Inflammatory macrophage treated with lipopolysaccharide for 1 hour (primary cell): ENCODE results near the gene AP1G1.
"Not testable (repeated sequence)": the region's sequence is repeated elsewhere in the genome, so short reads cannot be mapped to it uniquely, and the experiment has no call there.

Experiments used
- DNase-seq, 2 donors: peaks; one replicate each; pipeline ENCODE4 v3.0.0-alpha.2; 2020 to 2022

AP1G1 gene

DNA sequence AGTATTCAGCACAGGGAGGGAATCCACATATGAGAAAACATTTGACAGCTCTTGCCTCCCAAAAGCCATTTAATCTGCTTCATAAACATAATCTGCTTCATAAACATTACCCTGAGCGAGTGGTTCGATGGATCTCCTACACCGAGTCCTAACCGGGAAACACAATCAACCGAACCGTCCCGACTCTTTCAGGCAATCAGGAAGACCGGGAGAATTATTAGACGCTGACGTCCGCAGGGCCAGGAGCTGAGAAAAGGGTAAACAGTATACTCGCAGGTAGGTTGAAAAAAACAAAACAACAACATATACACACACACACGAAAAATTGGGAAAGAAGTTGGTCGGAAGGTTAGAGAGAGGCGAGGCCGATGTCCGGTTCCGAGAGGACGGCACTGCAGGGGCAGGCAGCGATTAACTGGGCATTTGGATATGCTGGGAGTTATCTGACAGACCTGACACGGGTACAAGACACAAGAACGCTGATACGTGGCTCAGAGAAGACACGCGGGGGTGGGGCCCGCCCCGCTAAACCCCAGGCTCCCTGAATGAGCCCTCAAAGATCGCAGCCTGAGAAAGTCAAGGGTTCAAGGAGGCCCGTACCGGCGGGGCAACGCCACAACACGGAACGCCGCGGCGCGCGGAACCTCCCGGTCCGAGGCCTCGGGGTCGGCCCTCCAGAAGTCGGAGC lies 585 bp downstream of the AP1G1 start:
- DNase-seq = peak; percentile 50 to 58

DNA sequence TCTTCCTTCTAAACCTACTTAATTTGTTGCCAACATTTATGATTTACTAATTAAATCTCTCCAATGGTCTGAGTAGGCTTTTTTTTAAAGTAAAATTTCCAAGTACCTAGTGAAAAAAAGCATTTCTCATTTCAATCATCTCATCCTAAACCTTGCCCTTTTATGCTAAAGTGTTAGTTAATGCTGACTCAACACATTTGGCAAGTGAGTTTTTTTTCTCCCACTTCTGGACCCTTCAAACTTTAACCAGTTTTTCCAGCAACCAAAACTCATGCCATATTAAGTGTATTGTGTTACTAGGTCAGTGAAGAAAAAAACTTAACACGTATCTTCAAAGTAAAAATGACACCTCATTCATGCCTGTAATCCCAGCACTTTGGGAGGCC lies 5.3 kb downstream of the AP1G1 start:
- DNase-seq = no peak

DNA sequence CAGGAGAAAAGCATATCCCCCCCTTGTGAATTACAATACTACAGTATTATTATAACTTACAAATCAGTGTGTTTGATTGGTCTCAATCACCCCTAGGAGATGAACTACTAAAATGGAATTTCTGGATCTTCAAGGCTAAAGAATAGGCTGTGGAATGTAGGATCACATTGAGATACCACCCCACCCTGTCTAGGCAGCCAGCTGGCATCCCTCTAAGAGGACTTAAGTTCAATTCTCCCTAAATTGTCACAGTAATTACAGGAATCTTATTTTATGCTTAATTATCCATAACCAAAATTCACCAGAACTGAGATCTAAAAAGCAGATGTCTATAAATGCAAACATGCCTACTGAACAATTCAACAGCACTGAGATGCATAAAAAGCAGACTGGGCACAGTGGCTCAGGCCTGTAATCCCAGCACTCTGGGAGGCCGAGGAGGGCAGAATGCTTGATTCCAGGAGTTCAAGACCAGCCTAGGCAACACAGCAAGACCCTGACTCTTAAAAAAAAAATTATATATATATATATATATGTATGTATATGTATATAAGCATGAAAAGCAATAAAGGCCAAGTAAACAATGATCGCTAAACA lies 12.0 kb downstream of the AP1G1 start:
- DNase-seq = no peak

DNA sequence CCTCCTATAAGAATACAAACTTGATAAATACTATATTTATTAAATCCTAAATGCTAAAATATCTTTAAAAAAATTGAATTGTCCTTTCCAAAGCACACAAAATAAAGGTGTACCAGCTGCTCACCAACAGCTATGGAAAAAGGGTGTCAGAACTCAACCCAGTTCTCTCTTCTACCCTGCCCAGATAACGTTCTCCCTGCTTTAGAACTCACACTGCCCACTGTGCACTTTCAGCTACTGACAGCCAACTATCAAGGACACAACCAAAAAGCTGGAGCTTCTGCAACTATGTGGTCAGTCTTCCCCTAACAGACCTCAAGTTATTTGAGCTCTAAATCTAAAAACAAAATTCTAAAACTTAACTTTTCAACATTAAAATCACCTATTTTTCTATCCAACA lies 13.7 kb downstream of the AP1G1 start:
- no peak for DNase-seq

DNA sequence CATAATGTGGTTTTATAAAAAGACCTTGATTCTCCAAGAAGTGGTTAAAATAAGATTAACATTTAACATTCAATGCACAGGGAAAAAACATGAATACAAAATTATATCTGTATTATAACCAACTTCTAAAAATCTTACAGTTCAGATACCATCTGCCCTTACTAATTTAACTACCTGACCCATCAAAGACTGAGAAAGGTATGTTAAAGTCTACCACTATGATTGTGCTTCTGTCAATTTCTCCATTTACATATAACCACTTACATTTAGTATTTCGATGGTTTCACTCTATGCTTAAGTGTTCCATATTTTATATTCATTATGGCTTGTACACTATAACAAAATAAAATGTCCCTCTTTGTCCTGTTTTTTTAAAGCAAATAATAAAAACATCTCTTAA lies 14.6 kb downstream of the AP1G1 start:
- DNase-seq = no peak

DNA sequence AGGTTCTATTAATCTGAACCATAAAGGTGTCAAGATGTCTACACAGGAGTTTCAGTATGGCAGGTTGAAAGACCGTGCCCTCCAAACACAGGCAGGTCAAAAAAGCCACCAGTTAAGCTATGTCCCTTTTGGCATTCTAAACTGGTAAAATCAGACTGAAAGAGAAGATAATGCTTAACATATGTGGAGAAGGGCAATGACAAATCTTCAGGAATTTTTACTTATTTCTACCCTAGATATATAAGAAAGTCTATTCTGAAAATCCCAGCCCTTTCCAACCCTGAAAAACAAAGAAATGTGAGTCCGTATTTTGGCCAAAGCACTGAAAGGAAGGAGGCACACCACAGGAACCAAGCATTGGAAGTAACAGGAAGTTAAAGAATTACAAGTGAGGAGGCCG lies 16.5 kb downstream of the AP1G1 start:
- DNase-seq = no peak

DNA sequence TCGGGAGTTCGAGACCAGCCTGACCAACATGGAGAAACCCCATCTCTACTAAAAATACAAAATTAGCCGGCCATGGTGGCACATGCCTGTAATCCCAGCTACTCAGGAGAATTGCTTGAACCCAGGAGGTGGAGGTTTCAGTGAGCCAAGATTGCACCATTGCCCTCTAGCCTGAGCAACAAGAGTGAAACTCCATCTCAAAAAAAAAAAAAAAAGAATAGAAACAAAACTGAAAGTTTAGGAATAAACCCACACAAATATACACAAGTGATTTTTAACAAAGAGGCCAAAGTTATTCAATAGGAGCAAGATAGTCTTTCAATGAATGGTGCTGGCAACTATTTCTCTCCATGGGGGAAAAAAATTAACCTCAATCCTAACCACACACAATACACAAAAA lies 18.3 kb downstream of the AP1G1 start:
- peak in 1 of 2 donors; percentile 14 for DNase-seq

DNA sequence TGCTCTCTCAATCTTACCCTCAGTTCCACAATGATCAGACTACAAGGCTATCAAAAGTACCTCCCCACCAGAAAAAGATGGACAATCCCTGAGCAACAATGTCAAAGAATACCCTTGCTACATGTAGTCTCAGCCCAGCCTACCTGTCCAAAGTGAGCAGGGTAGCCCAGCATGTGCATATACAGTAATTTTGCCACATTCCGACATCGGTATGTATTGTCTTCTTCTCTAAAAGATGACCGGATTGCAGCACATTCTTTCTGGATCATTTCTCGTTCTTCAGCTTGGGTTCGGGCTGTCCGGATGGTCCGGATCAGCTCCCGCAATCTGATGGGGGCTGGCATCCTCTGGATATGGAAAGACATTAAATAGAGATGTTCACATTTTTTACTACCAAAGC lies 19.5 kb downstream of the AP1G1 start:
- no peak for DNase-seq

DNA sequence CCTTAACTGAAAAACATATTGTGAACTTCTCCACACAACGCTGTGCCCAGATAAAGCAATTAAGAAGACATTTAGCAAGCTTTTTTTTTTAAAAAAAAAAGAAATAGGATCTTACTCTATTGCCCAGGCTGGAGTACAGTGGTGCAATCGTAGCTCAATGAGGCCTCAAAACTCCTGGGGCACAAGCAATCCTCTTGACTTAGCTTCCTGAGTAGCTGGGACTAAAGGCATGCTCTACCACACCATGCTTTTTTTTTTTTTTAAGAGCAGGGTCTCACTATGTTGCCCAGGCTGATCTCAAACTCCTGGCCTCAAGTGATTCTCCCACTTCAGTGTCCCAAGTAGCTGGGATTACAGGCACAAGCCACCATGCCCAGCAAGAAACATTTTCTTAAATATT lies 20.1 kb downstream of the AP1G1 start:
- no peak for DNase-seq

DNA sequence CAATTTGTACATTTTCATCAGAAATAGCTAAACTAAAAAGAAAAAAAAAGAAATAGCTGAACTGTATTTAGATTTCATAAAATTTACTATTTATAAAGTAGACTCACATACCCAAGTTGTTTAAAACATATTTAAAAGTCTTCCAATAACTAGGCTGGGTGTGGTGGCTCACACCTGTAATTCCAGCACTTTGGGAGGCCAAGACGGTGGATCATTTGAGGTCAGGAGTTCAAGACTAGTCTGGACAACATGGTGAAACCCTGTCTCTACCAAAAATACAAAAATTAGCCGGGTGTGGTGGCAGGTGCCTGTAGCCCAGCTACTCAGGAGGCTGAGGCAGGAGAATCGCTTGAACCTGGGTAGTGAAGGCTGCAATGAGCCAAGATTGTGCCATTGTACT lies 23.5 kb downstream of the AP1G1 start:
- not testable (repeated sequence) for DNase-seq

DNA sequence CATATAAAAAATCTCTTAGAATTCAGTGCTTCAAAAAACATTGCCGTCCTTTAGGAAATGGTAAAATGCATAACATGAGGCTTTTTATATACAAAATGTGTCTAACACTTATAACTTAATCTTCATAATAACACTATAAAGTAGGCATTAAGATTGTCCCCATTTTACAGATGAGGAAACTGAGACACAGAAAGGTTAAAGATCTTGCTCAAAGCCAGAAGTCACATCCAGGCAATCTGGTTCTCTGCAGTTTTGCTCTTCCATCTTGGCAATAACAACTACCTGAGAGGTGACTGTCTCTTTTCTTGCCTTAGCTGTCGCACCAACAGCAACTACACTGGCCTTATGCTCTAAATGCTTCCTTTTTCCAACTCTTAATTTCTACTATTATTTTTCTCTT lies 24.5 kb downstream of the AP1G1 start:
- DNase-seq = no peak

DNA sequence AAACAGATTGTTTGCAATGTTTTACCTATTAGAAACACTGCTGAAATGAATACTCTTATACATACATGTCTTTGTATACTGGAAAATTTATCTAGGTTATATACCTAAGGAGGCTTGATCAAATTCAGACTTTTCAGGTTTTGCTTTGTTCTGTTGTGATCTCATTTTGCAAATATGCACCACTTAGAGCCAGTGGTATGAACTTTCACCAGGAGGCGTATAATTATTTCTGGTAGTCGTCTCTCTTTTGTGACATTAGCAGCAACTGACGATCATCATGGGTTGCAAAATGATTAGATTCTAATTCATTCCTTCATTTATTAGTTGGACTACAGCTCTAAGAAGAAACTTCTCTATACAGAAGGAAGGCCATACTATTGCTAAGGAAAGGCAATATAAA lies 26.9 kb downstream of the AP1G1 start:
- DNase-seq = no peak

DNA sequence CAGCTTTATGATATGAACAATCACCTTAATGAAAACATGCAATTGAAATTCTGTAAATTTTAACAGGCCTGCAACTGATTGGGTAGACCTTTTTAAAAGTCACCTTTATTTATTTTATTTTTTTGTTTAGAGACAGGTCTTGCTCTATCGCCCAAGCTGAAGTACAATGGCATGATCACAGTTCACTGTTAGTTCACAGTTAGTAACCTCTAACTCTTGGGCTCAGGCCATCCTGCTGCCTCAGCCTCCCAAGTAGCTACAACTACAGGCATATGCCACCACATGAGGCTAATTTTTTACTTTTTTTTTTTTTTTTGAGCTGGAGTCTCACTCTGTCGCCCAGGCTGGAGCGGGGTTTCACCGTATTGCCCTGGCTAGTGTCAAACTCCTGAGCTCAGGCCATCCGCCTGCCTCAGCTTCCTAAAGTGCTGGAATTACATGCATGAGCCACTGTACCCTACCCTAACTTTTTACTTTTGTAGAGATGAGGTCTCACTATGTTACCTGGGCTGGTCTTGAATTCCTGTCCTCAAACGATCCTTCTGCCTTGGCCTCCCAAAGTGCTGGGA lies 28.0 kb downstream of the AP1G1 start:
- no peak for DNase-seq

DNA sequence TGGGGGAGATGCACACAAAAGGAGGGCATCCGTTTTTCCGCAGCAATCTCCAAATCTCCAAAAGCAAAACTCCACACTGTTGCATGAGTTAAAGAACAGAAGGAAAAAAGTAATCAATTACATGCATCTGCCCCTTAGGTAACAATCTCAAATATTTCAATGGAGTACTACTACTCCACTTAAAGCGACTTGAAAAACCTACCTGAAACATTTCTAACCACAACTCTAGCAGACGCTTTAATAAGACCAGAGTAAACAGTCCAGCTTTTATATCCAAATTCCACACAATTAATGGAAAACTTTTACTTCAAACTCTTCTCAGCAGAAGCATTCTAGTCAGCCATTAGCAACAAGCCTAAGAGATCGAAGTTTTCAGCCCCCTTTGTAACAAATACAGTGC lies 29.9 kb downstream of the AP1G1 start:
- DNase-seq = no peak

DNA sequence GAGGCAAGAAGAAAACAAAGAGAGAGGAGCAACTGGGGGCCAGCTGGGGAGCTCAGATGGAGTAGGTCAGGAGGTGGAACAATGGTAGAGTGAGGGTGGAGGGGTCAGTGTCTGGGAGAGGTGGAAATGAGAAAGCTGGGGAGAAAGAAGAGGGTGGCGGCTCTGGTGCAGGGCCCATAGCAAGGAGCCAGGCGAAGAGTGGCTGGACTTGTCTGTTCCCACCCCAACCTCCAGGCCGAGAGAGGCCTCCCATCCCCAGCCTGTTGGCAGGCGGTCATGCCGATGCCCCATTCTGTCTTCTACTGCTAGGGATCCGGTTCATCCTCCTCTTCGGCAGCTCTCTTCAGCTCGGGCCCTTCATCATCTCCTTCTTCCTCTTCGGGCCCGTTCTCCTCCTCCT lies 31.3 kb downstream of the AP1G1 start:
- DNase-seq = no peak

DNA sequence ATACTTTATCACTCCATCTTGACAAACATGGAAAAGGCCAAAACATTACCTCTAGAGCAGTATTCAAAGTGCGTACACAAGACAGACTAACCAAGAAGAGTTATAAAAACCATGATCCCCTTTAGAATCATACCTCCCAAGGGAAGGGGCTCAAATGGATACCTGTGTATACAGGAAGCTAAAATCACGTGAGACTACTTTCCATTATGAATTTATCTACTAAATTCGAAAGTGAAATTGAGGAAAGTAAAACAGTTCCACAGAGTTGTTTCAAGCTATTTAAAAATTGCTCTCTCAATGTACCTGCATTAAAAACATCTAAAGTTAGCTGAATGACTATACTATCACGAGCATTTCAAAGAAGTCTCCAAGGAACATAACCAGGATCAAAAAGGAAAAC lies 32.7 kb downstream of the AP1G1 start:
- no peak for DNase-seq

DNA sequence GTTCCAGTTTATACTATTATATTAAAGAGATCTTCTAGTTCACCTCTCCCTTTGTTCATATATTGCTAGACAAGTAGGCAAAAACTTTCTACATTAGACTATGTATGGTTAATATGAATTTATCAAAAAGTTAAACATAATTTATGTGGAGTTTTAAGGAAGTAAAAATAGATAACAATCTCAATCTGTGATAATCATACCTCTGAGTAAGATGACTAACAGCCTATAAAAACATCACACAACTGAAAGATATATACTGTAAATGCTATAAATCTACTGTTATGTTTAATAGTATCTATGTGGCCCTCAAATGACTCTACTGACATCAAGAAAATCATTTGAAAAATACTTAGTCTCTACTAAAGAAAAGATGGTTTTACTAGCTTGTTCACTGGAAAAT lies 37.1 kb downstream of the AP1G1 start:
- no peak for DNase-seq

DNA sequence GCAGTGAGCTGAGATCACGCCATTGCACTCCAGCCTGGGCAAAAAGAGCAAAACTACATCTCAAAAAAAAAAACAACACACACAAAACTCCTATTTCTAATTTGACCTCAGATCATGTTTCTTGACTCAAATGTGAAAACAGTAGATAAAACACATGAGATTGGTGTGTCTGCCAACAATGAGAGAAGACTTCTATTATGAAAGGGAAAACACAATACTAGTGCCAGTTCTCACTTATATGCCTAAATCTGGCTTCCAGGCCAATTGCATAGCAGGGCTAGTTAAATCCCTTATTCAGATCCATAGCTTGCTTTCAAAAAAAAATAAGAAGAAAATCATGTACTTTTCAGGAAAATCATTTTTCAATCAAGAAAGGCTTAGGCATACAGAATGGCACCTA lies 39.4 kb downstream of the AP1G1 start:
- no peak for DNase-seq

DNA sequence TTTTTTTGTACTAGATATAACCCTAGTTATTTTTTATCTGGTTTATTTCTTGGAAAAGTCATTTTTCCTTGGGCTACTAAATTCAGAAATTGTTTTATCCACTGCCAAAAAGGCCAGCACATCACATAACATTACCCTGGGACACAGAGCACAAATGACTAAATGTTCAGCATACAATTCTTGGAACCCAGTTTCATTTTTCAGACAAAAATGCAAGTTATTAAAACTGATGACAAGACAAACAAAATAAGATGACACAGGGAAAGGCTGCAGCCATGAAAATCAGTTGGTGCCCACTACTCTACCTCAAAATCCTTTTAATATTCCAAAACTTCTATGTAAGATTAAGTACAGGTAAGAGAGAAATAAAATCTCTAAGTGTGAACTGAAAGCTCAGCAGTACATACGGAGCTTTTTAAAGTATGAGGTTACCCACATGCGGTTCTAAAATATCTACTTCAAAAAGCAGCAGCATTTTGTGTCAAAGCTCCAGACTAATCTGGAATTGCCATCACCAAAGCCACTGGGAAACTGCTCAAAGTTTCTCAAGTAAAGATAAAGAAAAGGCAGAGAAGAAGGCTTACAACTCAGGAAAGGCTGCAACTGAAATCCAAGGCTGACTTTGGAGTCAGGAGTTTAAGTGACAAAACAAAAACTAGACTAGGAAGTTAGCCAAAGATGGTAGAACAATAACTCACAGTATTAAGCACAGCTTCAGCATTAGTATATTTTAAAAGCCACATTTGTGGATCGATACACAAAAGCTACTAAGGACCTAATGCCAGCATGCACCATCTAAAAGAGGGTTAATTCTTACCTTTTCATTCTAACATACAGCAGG lies 41.4 kb downstream of the AP1G1 start:
- DNase-seq = no peak

DNA sequence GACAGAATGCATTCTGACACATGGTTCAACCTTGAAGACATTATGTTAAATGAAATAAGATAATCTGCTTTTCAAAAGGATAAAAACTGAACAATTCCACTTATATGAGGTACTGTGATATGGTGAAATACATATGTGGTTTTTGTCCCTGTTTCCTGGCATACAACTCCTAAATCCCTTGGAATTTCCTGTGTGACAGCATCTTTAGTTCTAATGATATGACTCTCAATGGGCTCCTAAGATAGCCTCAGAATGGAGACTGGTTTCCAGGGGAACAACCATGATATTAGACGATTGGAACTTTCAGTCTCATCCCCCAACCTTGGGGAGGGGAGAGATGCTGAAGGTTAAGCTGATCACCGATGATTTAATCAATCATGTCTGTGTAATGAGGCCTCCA lies 46.4 kb downstream of the AP1G1 start:
- DNase-seq = no peak

DNA sequence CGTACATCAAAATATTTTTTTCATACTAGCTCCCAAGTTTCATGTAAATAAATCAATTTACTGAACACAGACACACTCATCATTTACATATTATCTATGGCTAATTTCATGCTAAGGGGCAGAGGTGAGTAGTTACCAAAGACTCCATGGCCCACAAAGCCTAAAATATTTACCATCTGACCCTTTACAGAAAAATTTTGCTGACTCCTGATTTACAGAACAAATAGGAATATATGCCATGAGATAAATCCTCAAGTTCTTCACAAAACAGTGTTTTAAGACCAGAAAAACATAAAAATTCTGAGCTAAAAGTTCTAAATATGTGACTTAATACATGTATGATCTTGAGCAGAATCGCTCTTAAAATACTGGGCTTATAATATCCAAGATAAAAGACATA lies 47.5 kb downstream of the AP1G1 start:
- DNase-seq = no peak

DNA sequence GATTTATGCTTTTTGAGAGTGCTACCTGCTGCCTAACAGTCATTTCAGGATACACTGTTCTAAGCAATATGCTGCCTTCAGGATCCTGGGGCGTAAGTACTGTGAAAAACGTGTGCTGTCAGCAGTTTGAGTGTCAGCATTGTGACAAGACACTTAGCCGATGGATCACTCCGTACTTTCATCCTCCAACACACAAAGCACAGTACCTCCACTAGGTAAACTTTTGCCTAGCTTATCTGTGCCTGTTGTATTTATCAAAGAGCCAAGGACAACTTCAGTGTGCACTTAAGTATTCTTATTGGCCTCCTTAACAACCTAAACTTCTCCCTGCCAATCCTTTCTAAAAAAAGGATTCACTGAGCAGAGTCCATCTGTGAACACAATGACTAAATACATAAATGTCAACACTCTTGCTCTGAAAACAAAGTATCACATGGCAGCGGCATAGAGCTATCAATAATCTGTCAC lies 50.3 kb downstream of the AP1G1 start:
- no peak for DNase-seq

DNA sequence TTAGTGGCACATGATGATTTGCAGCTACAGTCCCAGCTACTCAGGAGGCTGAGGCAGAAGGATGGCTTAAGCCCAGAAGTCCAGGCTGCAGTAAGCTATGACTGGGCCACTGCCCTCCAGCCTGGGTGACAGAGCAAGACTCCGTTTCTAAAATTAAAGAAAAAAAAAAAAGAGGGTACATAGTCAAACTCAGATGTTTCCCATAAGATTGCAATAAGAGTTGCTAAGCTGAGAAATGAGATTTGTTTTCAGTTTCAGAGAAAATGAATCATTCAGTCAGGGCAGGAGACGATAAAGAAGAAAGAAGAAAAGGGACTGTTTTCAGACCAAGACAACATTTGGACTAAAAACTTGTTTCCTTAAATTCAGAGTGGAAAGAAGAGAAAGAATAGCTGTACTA lies 54.0 kb downstream of the AP1G1 start:
- DNase-seq = no peak

DNA sequence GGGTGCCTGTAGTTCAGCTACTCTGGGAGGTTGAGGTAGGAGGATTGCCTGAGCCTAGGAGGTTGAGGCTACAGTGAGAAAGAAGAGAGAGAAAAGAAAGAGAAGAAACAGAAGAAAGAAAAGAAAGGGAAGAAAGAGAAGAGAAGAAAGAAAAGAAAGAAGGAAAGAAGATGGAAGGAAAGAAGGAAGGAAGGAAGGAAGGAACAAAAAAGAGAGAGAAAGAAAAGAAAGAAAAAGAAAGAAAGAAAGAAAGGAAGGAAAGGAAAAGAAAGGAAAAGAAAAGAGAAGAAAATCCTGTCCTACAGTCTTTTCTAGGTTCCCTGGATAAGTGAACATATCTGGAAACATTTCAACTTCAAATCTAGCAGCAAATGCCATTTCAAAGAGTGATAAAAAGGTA lies 54.5 kb downstream of the AP1G1 start:
- DNase-seq = no peak
